ENCODE measurements around the gene PPP1R3F. TPM values are rescaled to one million over a fixed set of nuclear protein-coding genes. Genes with fewer than 3 reads are reported as not detected.
A peak's percentile ranks its signal among the peaks of the same experiment; 100 is the strongest.

The PPP1R3F gene
- total and polyA plus RNA-seq, 11 donors: 13.9 to 31.7 (median 22.6) TPM

- intact Hi-C loops (cut with DNase I): no loop called here
- no peak overlapping the region for H3K27ac ChIP-seq
These were observed 38.1 kb upstream of the PPP1R3F start for GRCh38 chrX:49231333-49232000.

GRCh38 chrX:49232525-49232924, 37.1 kb upstream of the PPP1R3F start:
- peaks cover 0 to 10% (median 1%) of the 10 kb centered on the region in 12 donors for H3K4me1 ChIP-seq
- WGBS, 4 donors: 81 to 98% (median 87%) methylated on average over 2 of the region's 2 CpGs
- no peak overlapping the region for H3K27ac ChIP-seq
- TF ChIP-seq CTCF (IDR thresholded peaks at IDR 0.05) (no peak), POLR2A (IDR thresholded peaks at IDR 0.05) (no peak)
- no peaks in the 10 kb centered on the region for H3K36me3 ChIP-seq
- no peaks in the 10 kb centered on the region for H3K27me3 ChIP-seq
- no peak overlapping the region for H3K4me3 ChIP-seq
- ATAC-seq (no peak), DNase-seq (no peak)
- no peaks in the 10 kb centered on the region for H3K9me3 ChIP-seq
- intact Hi-C loops (cut with DNase I): no loop called here

More at GRCh38 chrX:49231333-49232000, 38.1 kb upstream of the PPP1R3F start:
- H3K4me3 ChIP-seq: no peak overlapping the region
- WGBS, 4 donors: 81 to 97% (median 93%) methylated on average over 10 of the region's 10 CpGs
- ATAC-seq: no peak
- no peaks in the 10 kb centered on the region for H3K27me3 ChIP-seq
- no peaks in the 10 kb centered on the region for H3K36me3 ChIP-seq
- H3K9me3 ChIP-seq: no peaks in the 10 kb centered on the region
- H3K4me1 ChIP-seq: peaks cover 0 to 8% (median 1%) of the 10 kb centered on the region in 12 donors
- TF ChIP-seq CTCF (IDR thresholded peaks at IDR 0.05): no peak
- TF ChIP-seq POLR2A (IDR thresholded peaks at IDR 0.05): no peak
- no peak for DNase-seq

GRCh38 chrX:49233176-49233575, 36.4 kb upstream of the PPP1R3F start, which contains the start of gene CACNA1F:
Gene CACNA1F (minus strand): TSS chrX:49233340. CDS start chrX:49233309, 31 bp downstream.
- Histone ChIP-seq H3K4me3 (peak within 1 kb of the TSS in 5 of 12 donors; percentile 3 to 29 (median 16)), H3K4me1 (peaks cover 0 to 10% (median 1%) of the 10 kb centered on the region in 12 donors), H3K36me3 (no peaks in the 10 kb centered on the region), H3K9me3 (no peaks in the 10 kb centered on the region), H3K27me3 (no peaks in the 10 kb centered on the region), H3K27ac (no peak within 1 kb of the TSS)
- intact Hi-C loops (cut with DNase I): no loop called here
- no peak for DNase-seq
- WGBS, 4 donors: 77 to 87% (median 84%) methylated on average over 9 of the region's 9 CpGs
- ATAC-seq: no peak
- TF ChIP-seq POLR2A (IDR thresholded peaks at IDR 0.05) (no peak), CTCF (IDR thresholded peaks at IDR 0.05) (no peak)

GRCh38 chrX:49233887-49234555, 35.6 kb upstream of the PPP1R3F start:
- DNase-seq: no peak
- Histone ChIP-seq H3K4me3 (peak overlapping the region in 5 of 12 donors; percentile 3 to 29 (median 16)), H3K4me1 (peaks cover 0 to 10% (median 1%) of the 10 kb centered on the region in 12 donors), H3K27me3 (no peaks in the 10 kb centered on the region), H3K36me3 (no peaks in the 10 kb centered on the region), H3K9me3 (no peaks in the 10 kb centered on the region), H3K27ac (no peak overlapping the region)
- WGBS, 4 donors: 33 to 64% (median 49%) methylated on average over 25 to 56 of the region's 56 CpGs
- TF ChIP-seq CTCF (IDR thresholded peaks at IDR 0.05): no peak
- no peak for TF ChIP-seq POLR2A (IDR thresholded peaks at IDR 0.05)
- ATAC-seq: no peak
- intact Hi-C loops (cut with DNase I): no loop called here
